GM12892 (cell line): Measurements from ENCODE around the gene RAMP3.

Experiments
- POLR2A ChIP-seq: IDR thresholded peaks from 2 replicates; pipeline ENCODE4 v1.6.1; 2011; ENCODE audit warnings: low read depth, low read length, control low read depth
- POLR2AphosphoS5 ChIP-seq: IDR thresholded peaks from 2 replicates; pipeline ENCODE4 v1.6.1; 2011; ENCODE audit warnings: low read depth, low read length, control low read depth
- TAF1 ChIP-seq: IDR thresholded peaks from 2 replicates; pipeline ENCODE4 v1.6.1; 2011; ENCODE audit warnings: low read depth, mild to moderate bottlenecking, control low read depth, low read length, borderline replicate concordance

DNA sequence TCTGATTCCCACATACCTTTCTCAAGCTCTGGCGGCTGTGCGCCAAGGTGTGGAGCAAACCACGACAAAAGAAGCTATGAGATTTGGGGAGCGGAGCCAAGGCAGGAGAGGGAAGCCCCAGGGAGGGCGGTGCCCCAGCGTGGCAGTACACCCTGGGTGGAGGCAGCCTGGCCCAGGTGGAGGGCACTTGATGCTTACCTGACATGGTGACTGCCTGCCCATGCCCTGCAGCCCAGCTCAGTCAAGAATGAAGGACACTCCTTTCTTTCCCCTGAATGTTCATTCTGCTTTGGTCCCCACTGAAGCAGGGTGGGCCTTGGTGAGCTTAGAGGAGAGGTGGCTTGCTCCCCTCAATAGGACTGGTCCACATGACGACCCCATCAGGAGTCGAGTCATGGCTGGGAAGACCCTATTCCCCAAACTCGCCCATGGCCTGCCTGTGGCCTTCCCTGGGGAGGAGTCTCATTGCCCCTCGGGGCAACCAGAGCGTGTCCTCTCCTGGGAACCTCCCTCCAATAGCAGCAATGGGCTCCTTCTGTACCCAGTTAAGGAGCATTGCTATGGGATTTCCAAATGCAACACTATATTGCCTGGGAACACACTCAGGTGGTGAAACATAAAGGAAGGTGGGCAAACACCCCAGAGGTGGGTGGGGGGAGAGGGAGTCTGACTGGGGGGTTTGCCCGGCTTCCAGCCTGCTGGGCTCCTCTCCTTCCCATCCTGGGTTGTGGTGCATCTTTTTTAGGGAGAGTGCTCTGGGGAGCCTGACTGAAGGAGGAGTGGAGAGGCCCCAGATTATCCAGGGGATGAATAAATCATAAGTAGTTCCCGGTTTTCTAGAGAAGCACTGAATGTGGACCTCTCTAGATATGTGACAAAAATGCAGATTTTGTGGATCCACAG lies 22.7 kb downstream of the RAMP3 start:
- TF ChIP-seq POLR2A: no peak
- no peak for TF ChIP-seq POLR2AphosphoS5
- TF ChIP-seq TAF1: no peak
